H1 (cell line): ENCODE measurements around the gene MGMT. TPM values are rescaled to one million over a fixed set of nuclear protein-coding genes. Genes with fewer than 3 reads are reported as not detected.

ENCODE experiments used
- CTCF ChIA-PET: fragments of 300-600 bp; sonication (Branson Sonifier 250); formaldehyde crosslinking; loops from one replicate; lab custom pipeline; 2021; ENCODE audit not compliant: partially characterized antibody; lab: Charles Lee
- POLR2A ChIA-PET: fragments of 300-600 bp; sonication (Branson Sonifier 250); formaldehyde crosslinking; loops from one replicate; lab custom pipeline; 2021; ENCODE audit warnings: inconsistent platforms; ENCODE audit not compliant: partially characterized antibody; lab: Charles Lee
- DNase-seq, 2 experiments: peaks; one replicate each; pipeline versions ENCODE4 v3.0.0 to v3.0.0-alpha.2; 2010 to 2022; ENCODE audit warnings: low spot score in 2 of 2, low read depth in 1 of 2, mixed read lengths in 1 of 2
- FAIRE-seq: peaks from 2 replicates; lab custom pipeline; 2011; peaks lifted over from hg19 to GRCh38; lab: Jason Lieb, UNC
- H2AFZ ChIP-seq: 2 replicates; pipeline ENCODE4 v1.8.1; 2012; ENCODE audit warnings: low read length, inconsistent platforms
- H2AK5ac ChIP-seq: 2 replicates; pipeline ENCODE4 v1.6.1; 2013; ENCODE audit warnings: low read depth, low read length
- H2BK120ac ChIP-seq: replicated peaks from 2 replicates; pipeline ENCODE3; 2013; ENCODE audit warnings: low read depth, low read length, inconsistent platforms
- H2BK12ac ChIP-seq: 2 replicates; pipeline ENCODE4 v1.6.1; 2013; ENCODE audit warnings: low read depth, low read length
- H2BK15ac ChIP-seq: 2 replicates; pipeline ENCODE4 v1.6.1; 2013; ENCODE audit warnings: low read length
- H2BK20ac ChIP-seq: 2 replicates; pipeline ENCODE4 v1.6.1; 2013; ENCODE audit warnings: low read length
- H2BK5ac ChIP-seq: 2 replicates; pipeline ENCODE4 v1.6.1; 2013; ENCODE audit warnings: low read depth, low read length
- H3K14ac ChIP-seq: 2 replicates; pipeline ENCODE4 v1.6.1; 2013; ENCODE audit warnings: inconsistent platforms; ENCODE audit not compliant: insufficient read length
- H3K18ac ChIP-seq: 2 replicates; pipeline ENCODE4 v1.6.1; 2013; ENCODE audit warnings: low read length; ENCODE audit errors: extremely low read depth
- H3K23ac ChIP-seq: 2 replicates; pipeline ENCODE4 v1.6.1; 2013; ENCODE audit warnings: inconsistent platforms; ENCODE audit not compliant: insufficient read length
- H3K23me2 ChIP-seq: 2 replicates; pipeline ENCODE4 v1.6.1; 2013; ENCODE audit warnings: low read depth, low read length
- H3K27ac ChIP-seq: 2 replicates; pipeline ENCODE4 v1.6.1; 2011; ENCODE audit warnings: low read depth, low read length, inconsistent platforms
- H3K27me3 ChIP-seq, 4 experiments: replicated peaks in 1 of 4; 1 replicate in 1 of 4; 2 replicates in 3 of 4; pipeline versions ENCODE4 v1.6.1 to v1.8.1; 2011 to 2013; ENCODE audit warnings: low read length in 3 of 4, mild to moderate bottlenecking in 3 of 4, inconsistent platforms in 2 of 4, mixed read lengths in 2 of 4, moderate library complexity in 1 of 4; ENCODE audit not compliant: control insufficient read depth in 3 of 4, insufficient read depth in 3 of 4; ENCODE audit errors: extremely low read depth in 1 of 4
- H3K36me3 ChIP-seq, 4 experiments: 2 replicates each; pipeline versions ENCODE4 v1.6.1 to v1.8.1; 2011 to 2013; ENCODE audit warnings: mild to moderate bottlenecking in 4 of 4, low read length in 3 of 4, moderate library complexity in 2 of 4, control low read depth in 1 of 4, inconsistent platforms in 1 of 4; ENCODE audit not compliant: insufficient read depth in 4 of 4, control insufficient read depth in 2 of 4
- H3K4ac ChIP-seq: replicated peaks from 2 replicates; pipeline ENCODE3; 2013; ENCODE audit warnings: low read length, low read depth, mixed read lengths, inconsistent platforms; ENCODE audit not compliant: insufficient read length
- H3K4me1 ChIP-seq, 4 experiments: replicated peaks in 1 of 4; 1 replicate in 1 of 4; 2 replicates in 3 of 4; pipeline versions ENCODE4 v1.6.1 to v1.8.1; 2011 to 2013; ENCODE audit warnings: low read length in 3 of 4, inconsistent platforms in 2 of 4, mixed read lengths in 1 of 4; ENCODE audit not compliant: insufficient read depth in 4 of 4, control insufficient read depth in 3 of 4
- H3K4me2 ChIP-seq, 2 experiments: 2 replicates each; pipeline versions ENCODE4 v1.6.1 to v1.8.1; 2011 to 2013; ENCODE audit warnings: low read depth in 2 of 2, low read length in 2 of 2, control low read depth in 1 of 2, inconsistent platforms in 1 of 2, mild to moderate bottlenecking in 1 of 2; ENCODE audit not compliant: insufficient read depth in 1 of 2
- H3K4me3 ChIP-seq, 4 experiments: fragments of 200-600, 300-600 bp in 1 of 4; sonication (generic), shearing (Covaris generic), sonication (Bioruptor Twin) in 1 of 4; 2 replicates each; pipeline versions ENCODE4 v1.5.1 to v1.8.1; 2011 to 2016; ENCODE audit warnings: low read length in 4 of 4, low read depth in 3 of 4, control low read depth in 2 of 4, inconsistent platforms in 2 of 4, mild to moderate bottlenecking in 2 of 4, mixed read lengths in 1 of 4, moderate library complexity in 1 of 4; ENCODE audit not compliant: insufficient read depth in 2 of 4; ENCODE audit errors: extremely low read depth in 1 of 4
- H3K56ac ChIP-seq: replicated peaks from 2 replicates; pipeline ENCODE3; 2013; ENCODE audit warnings: low read depth, mild to moderate bottlenecking, mixed read lengths, low read length, inconsistent platforms; ENCODE audit not compliant: insufficient read length
- H3K79me1 ChIP-seq: 2 replicates; pipeline ENCODE4 v1.6.1; 2013; ENCODE audit warnings: low read depth, low read length, control low read depth
- H3K79me2 ChIP-seq, 2 experiments: 2 replicates each; pipeline versions ENCODE4 v1.6.1 to v1.8.1; 2012 to 2013; ENCODE audit warnings: low read length in 2 of 2, mild to moderate bottlenecking in 2 of 2, inconsistent platforms in 1 of 2; ENCODE audit not compliant: insufficient read depth in 2 of 2, control insufficient read depth in 1 of 2
- H3K9ac ChIP-seq, 4 experiments: replicated peaks in 1 of 4; 1 replicate in 1 of 4; 2 replicates in 3 of 4; pipeline versions ENCODE4 v1.6.1 to v1.8.1; 2011 to 2013; ENCODE audit warnings: low read depth in 3 of 4, low read length in 3 of 4, control low read depth in 2 of 4, mild to moderate bottlenecking in 2 of 4, moderate library complexity in 2 of 4, inconsistent platforms in 1 of 4; ENCODE audit errors: extremely low read depth in 1 of 4
- H3K9me3 ChIP-seq, 2 experiments: 2 replicates each; pipeline versions ENCODE4 v1.6.1 to v1.8.1; 2012 to 2013; ENCODE audit warnings: mild to moderate bottlenecking in 2 of 2, moderate library complexity in 2 of 2, control low read depth in 1 of 2, inconsistent platforms in 1 of 2, low read depth in 1 of 2, low read length in 1 of 2, mixed read lengths in 1 of 2; ENCODE audit not compliant: insufficient read depth in 2 of 2
- H4K20me1 ChIP-seq, 2 experiments: replicated peaks in 1 of 2; 2 replicates each; pipeline versions ENCODE3 to v1.8.1; 2011 to 2013; ENCODE audit warnings: inconsistent platforms in 2 of 2, low read length in 2 of 2, mild to moderate bottlenecking in 1 of 2; ENCODE audit not compliant: insufficient read depth in 2 of 2, control insufficient read depth in 1 of 2
- H4K5ac ChIP-seq: 2 replicates; pipeline ENCODE4 v1.6.1; 2013; ENCODE audit warnings: low read length, low read depth, mixed read lengths, inconsistent platforms; ENCODE audit not compliant: insufficient read length
- H4K8ac ChIP-seq: 2 replicates; pipeline ENCODE4 v1.8.0; 2013; ENCODE audit warnings: mild to moderate bottlenecking, moderate library complexity, low read length, inconsistent platforms; ENCODE audit not compliant: insufficient read depth; ENCODE audit errors: extremely low read depth
- H4K91ac ChIP-seq: replicated peaks from 2 replicates; pipeline ENCODE3; 2013; ENCODE audit warnings: low read length, mixed read lengths, inconsistent platforms; ENCODE audit not compliant: insufficient read length
- CBX5 ChIP-seq: fragments of 300-800, 300-1000 bp; sonication (generic); IDR thresholded peaks from 2 replicates; pipeline ENCODE4 v1.7.1; 2016; ENCODE audit warnings: antibody characterized with exemption, low read length, low read depth
- SUZ12 ChIP-seq: fragments of 200-600 bp; sonication (generic); IDR thresholded peaks from 2 replicates; pipeline ENCODE4 v1.6.1; 2012; ENCODE audit warnings: mild to moderate bottlenecking, inconsistent platforms, low read length, moderate library complexity, mixed read lengths
- YY1 ChIP-seq: IDR thresholded peaks from 2 replicates; pipeline ENCODE4 v1.6.1; 2011; ENCODE audit warnings: low read depth, mild to moderate bottlenecking, low read length
- WGBS, 2 experiments: shearing (Covaris generic) in 1 of 2; methylation state at CpG; one replicate each; pipeline versions ENCODE4 v1.1.6 to v1.1.7; 2013 to 2015; ENCODE audit warnings: low lambda C conversion rate in 2 of 2, mixed read lengths in 2 of 2, inconsistent platforms in 1 of 2, low coverage in 1 of 2, missing lambda C conversion rate in 1 of 2; ENCODE audit not compliant: insufficient replicate concordance in 2 of 2, insufficient coverage in 1 of 2, insufficient read length in 1 of 2; ENCODE audit errors: extremely low coverage in 1 of 2, missing lambda C conversion rate in 1 of 2; 5-methylcytosine and 5-hydroxymethylcytosine counted together
- polyA plus RNA-seq, 7 experiments: library from polyadenylated mRNA; depleted of rRNA in 3 of 7; stranded (reverse) in 5 of 7; unstranded in 2 of 7; fragments of >200 nt in 5 of 7; fragments of 200-250 nt in 2 of 7; gene quantifications; 1 replicate in 5 of 7; 2 replicates in 1 of 7; 4 replicates in 1 of 7; pipeline versions ENCODE4 v1.2.1 to v1.2.3, GENCODE V29; 2011 to 2013; ENCODE audit warnings: missing spikeins in 2 of 7, mixed read lengths in 2 of 7
- total RNA-seq: library from RNA; stranded (reverse); fragmentation: NEBNext Ultra II Directional; extraction: Animal tissue kit (Norgen Biotek cat#: 25700); gene quantifications from 2 replicates; pipeline ENCODE4 v1.2.1, GENCODE V29; 2021

The MGMT gene
- total and polyA plus RNA-seq, 2 of the 8 experiments (the other 6 are each of a cell fraction or from before 2014, with no cell fraction given): 9.9 to 10.7 TPM

- H2AFZ ChIP-seq: no peak overlapping the region
- no peaks in the 10 kb centered on the region for H3K27me3 ChIP-seq
- 87% methylated on average over 2 of the region's 2 CpGs; no CpG with 5 or more reads in 1 of the 2 experiments for WGBS, 2 experiments
- H2AK5ac ChIP-seq: no peak overlapping the region
- POLR2A ChIA-PET: no interaction called here
- no peaks in the 10 kb centered on the region for H3K9me3 ChIP-seq
- no peak overlapping the region for H4K91ac ChIP-seq
- no peak overlapping the region for H3K18ac ChIP-seq
- H3K14ac ChIP-seq: no peak overlapping the region
- no peak overlapping the region for H4K5ac ChIP-seq
- no peak overlapping the region for H3K23ac ChIP-seq
- no peak for TF ChIP-seq SUZ12
- TF ChIP-seq CBX5: no peak
- TF ChIP-seq YY1: no peak
- CTCF ChIA-PET: no interaction called here
- H3K4me1 ChIP-seq: peaks cover 0 to 6% (median 0%) of the 10 kb centered on the region in 4 experiments; a peak in 2 of 7 replicates
- H2BK20ac ChIP-seq: no peak overlapping the region
- H2BK15ac ChIP-seq: no peak overlapping the region
- H3K23me2 ChIP-seq: no peaks in the 10 kb centered on the region
- FAIRE-seq: no peak
- no peak overlapping the region for H3K9ac ChIP-seq
- no peaks in the 10 kb centered on the region for H3K36me3 ChIP-seq
- no peak overlapping the region for H2BK5ac ChIP-seq
- no peaks in the 10 kb centered on the region for H3K79me2 ChIP-seq
- no peak overlapping the region for H2BK12ac ChIP-seq
- no peaks in the 10 kb centered on the region for H3K79me1 ChIP-seq
- H4K8ac ChIP-seq: no peak overlapping the region
- DNase-seq: no peak
- no peak overlapping the region for H3K4me3 ChIP-seq
- no peaks in the 10 kb centered on the region for H4K20me1 ChIP-seq
- H3K56ac ChIP-seq: no peak overlapping the region
- no peak overlapping the region for H3K4ac ChIP-seq
- H3K4me2 ChIP-seq: no peak overlapping the region
- no peak overlapping the region for H3K27ac ChIP-seq
- no peak overlapping the region for H2BK120ac ChIP-seq
These were observed 174.3 kb downstream of the MGMT start for GRCh38 chr10:129641351-129641750.
